Psoas muscle (tissue), 8 donors: Measurements from ENCODE around the gene LGALS4. TPM values are rescaled to one million over a fixed set of nuclear protein-coding genes. Genes with fewer than 3 reads are reported as not detected.
A peak's percentile ranks its signal among the peaks of the same experiment; 100 is the strongest.
"Not testable (repeated sequence)": the region's sequence is repeated elsewhere in the genome, so short reads cannot be mapped to it uniquely, and the experiment has no call there.

ENCODE experiments used
- ATAC-seq, 4 donors: fragments of 200-7000 bp; cut with Tn5 transposase; one replicate each; pipeline ENCODE4 v1.9.1; 2020; ENCODE audit warnings: moderate library complexity in 3 of 4, mild to moderate bottlenecking in 2 of 4
- DNase-seq, 2 donors: peaks; one replicate each; pipeline ENCODE4 v3.0.0-alpha.2; 2020
- H3K27ac ChIP-seq: fragments of 200-600 bp; one replicate; pipeline ENCODE4 v1.8.0; 2022
- H3K27me3 ChIP-seq, 3 donors: fragments of 200-600 bp in 1 of 3; one replicate each; pipeline versions ENCODE4 v1.6.1 to v1.8.0; 2013 to 2022; ENCODE audit warnings: low read length in 2 of 3, mild to moderate bottlenecking in 2 of 3, moderate library complexity in 1 of 3; ENCODE audit not compliant: insufficient read depth in 3 of 3
- H3K36me3 ChIP-seq, 2 donors: fragments of 200-600 bp in 1 of 2; one replicate each; pipeline versions ENCODE4 v1.6.1 to v1.8.0; 2013 to 2022; ENCODE audit warnings: low read depth in 1 of 2, mild to moderate bottlenecking in 1 of 2, moderate library complexity in 1 of 2; ENCODE audit not compliant: insufficient read depth in 1 of 2
- H3K4me1 ChIP-seq: fragments of 200-600 bp; one replicate; pipeline ENCODE4 v1.8.0; 2022
- H3K4me3 ChIP-seq: fragments of 200-600 bp; one replicate; pipeline ENCODE4 v1.8.0; 2022; ENCODE audit warnings: mild to moderate bottlenecking
- H3K9me3 ChIP-seq: fragments of 200-600 bp; one replicate; pipeline ENCODE4 v1.8.0; 2022
- CTCF ChIP-seq: fragments of 200-600 bp; IDR thresholded peaks from one replicate; pipeline ENCODE4 v1.8.0; 2022; ENCODE audit warnings: antibody characterized with exemption
- WGBS, 3 donors: extraction: QIAGEN DNeasy Blood & Tissue Kit; methylation state at CpG; one replicate each; pipeline versions ENCODE4 v1.1.6 to v1.1.7; 2013; 5-methylcytosine and 5-hydroxymethylcytosine counted together
- intact Hi-C, 2 donors: fragments of 100-400 bp; cut with DNase I; formaldehyde crosslinking; loops; one replicate each; pipeline versions ENCODE4 v1.11.0 to v1.14.2; 2022
- polyA plus RNA-seq, 3 donors: library from polyadenylated mRNA; stranded (reverse); fragments of 200-250 nt; gene quantifications; one replicate each; pipeline ENCODE4 v1.2.3, GENCODE V29; 2013
- total RNA-seq, 4 donors: library from RNA; stranded (reverse); fragmentation: NEBNext Ultra II Directional in 2 of 4; extraction: Animal tissue kit (Norgen Biotek cat#: 25700) in 2 of 4; gene quantifications; one replicate each; pipeline versions ENCODE4 v1.2.1 to v1.2.4, GENCODE V29; 2021 to 2023
- donor health status: healthy with polysubstance abuse.
- donor health status: DM: no; HTN: no; CAD: no; lungs with moderate emphysema.
- donor health status: Bipolar disorder and iron deficiency.
- donor health status: healthy.
- donor health status: DM: yes; HTN: yes; CAD: no.
- donor health status: DM: no; HTN: no; CAD: no.
- donor health status: DM: no; HTN: no; CAD: no.
- donor health status: DM: yes; HTN: yes; CAD: no.

The LGALS4 gene
- total and polyA plus RNA-seq, 7 donors = 0.31 to 2.0 (median 0.64) TPM

- TF ChIP-seq CTCF = no peak
- Histone ChIP-seq H3K27ac (no peak within 1 kb of the TSS), H3K4me3 (no peak within 1 kb of the TSS), H3K27me3 (peaks cover 0 to 7% (median 0%) of the 10 kb centered on the region in 3 donors), H3K9me3 (no peaks in the 10 kb centered on the region), H3K36me3 (no peaks in the 10 kb centered on the region), H3K4me1 (no peaks in the 10 kb centered on the region)
- peak in 1 of 2 donors; percentile 23 for DNase-seq
- 77 to 91% (median 78%) methylated on average over 9 to 10 of the region's 14 CpGs for WGBS, 3 donors
- ATAC-seq = no peak
- intact Hi-C loops = loop anchor here in 1 of 2 donors (2.0 kb wide), 1 partner anchor 21 kb away; no protein-coding TSS in a partner anchor
These were observed 39.1 kb downstream of the LGALS4 start, which contains the start of gene LGALS7 for GRCh38 chr19:38773469-38774177. Gene LGALS7 (minus strand): TSS chr19:38773517. CDS start chr19:38773492, 25 bp downstream.

- intact Hi-C loops, H3K27ac ChIP-seq: not testable (repeated sequence)
These were observed 41.2 kb downstream of the LGALS4 start for GRCh38 chr19:38771569-38771968.

GRCh38 chr19:38770949-38771275 is 41.8 kb downstream of the LGALS4 start:
- H3K27me3 ChIP-seq, H3K9me3 ChIP-seq, H3K36me3 ChIP-seq, intact Hi-C loops, DNase-seq, H3K4me1 ChIP-seq, H3K4me3 ChIP-seq, H3K27ac ChIP-seq: not testable (repeated sequence)
- peak; percentile 69 to 86 (median 80) for ATAC-seq
- 11 to 31% (median 31%) methylated on average over 1 of the region's 22 CpGs for WGBS, 3 donors

More at GRCh38 chr19:38771569-38771968, 41.2 kb downstream of the LGALS4 start:
- WGBS, 3 donors = 72 to 92% (median 75%) methylated on average over 3 to 7 of the region's 30 CpGs
- not testable (repeated sequence) for H3K9me3 ChIP-seq, H3K4me3 ChIP-seq, DNase-seq, H3K4me1 ChIP-seq, H3K36me3 ChIP-seq, H3K27me3 ChIP-seq
- peak in 1 of 4 donors; percentile 8 for ATAC-seq

GRCh38 chr19:38770228-38770948 is 42.4 kb downstream of the LGALS4 start:
- H3K4me3 ChIP-seq = peak overlapping the region; percentile 56
- H3K27me3 ChIP-seq, H3K9me3 ChIP-seq, H3K36me3 ChIP-seq, H3K27ac ChIP-seq, intact Hi-C loops, DNase-seq, H3K4me1 ChIP-seq: not testable (repeated sequence)
- 0 to 10% methylated on average over 1 to 25 of the region's 58 CpGs; no CpG with 5 or more reads in 1 of the 3 donors for WGBS, 3 donors
- peak; percentile 17 to 46 (median 28) for ATAC-seq

- H3K9me3 ChIP-seq = no peaks in the 10 kb centered on the region
- 11 to 19% (median 12%) methylated on average over 28 to 42 of the region's 42 CpGs for WGBS, 3 donors
- H3K36me3 ChIP-seq = no peaks in the 10 kb centered on the region
- H3K4me3 ChIP-seq = peak overlapping the region; percentile 56
- peak; percentile 73 for TF ChIP-seq CTCF
- DNase-seq (peak; percentile 91 to 93), ATAC-seq (peak; percentile 80 to 90 (median 84))
- intact Hi-C loops = no loop called here
- no peaks in the 10 kb centered on the region for H3K4me1 ChIP-seq
- peaks cover 0 to 7% (median 0%) of the 10 kb centered on the region in 3 donors for H3K27me3 ChIP-seq
- H3K27ac ChIP-seq = no peak overlapping the region
These were observed 43.0 kb downstream of the LGALS4 start for GRCh38 chr19:38769635-38770211.
